Upper lobe of left lung (tissue), 6 donors: Measurements from ENCODE around the gene SPRY1. TPM values are rescaled to one million over a fixed set of nuclear protein-coding genes. Genes with fewer than 3 reads are reported as not detected.

ENCODE experiments used
- ATAC-seq, 2 donors: fragments of 200-7000 bp; cut with Tn5 transposase; one replicate each; pipeline ENCODE4 v1.9.1; 2022; ENCODE audit warnings: mild to moderate bottlenecking in 2 of 2, moderate library complexity in 2 of 2; ENCODE audit not compliant: low FRiP score in 2 of 2
- DNase-seq, 2 donors: peaks; one replicate each; pipeline ENCODE4 v3.0.0-alpha.2; 2019 to 2020
- H3K27ac ChIP-seq, 4 donors: fragments of 200-600 bp; sonication (generic); one replicate each; pipeline ENCODE4 v1.5.1; 2016 to 2019
- H3K27me3 ChIP-seq, 4 donors: fragments of 200-600 bp; sonication (generic); one replicate each; pipeline ENCODE4 v1.5.1; 2017 to 2019
- H3K36me3 ChIP-seq, 4 donors: fragments of 200-600 bp; sonication (generic); one replicate each; pipeline ENCODE4 v1.5.1; 2016 to 2019
- H3K4me1 ChIP-seq, 4 donors: fragments of 200-600 bp; sonication (generic); one replicate each; pipeline ENCODE4 v1.5.1; 2018 to 2019
- H3K4me3 ChIP-seq, 4 donors: fragments of 200-600 bp; sonication (generic); one replicate each; pipeline ENCODE4 v1.5.1; 2017 to 2019; ENCODE audit warnings: mild to moderate bottlenecking in 2 of 4, moderate library complexity in 1 of 4
- H3K9me3 ChIP-seq, 4 donors: fragments of 200-600 bp; sonication (generic); one replicate each; pipeline ENCODE4 v1.5.1; 2018 to 2019
- EP300 ChIP-seq, 4 donors: sonication (generic); formaldehyde crosslinking; IDR thresholded peaks; one replicate each; pipeline ENCODE4 v1.5.1; 2017; ENCODE audit warnings: antibody characterized with exemption in 4 of 4, control low read depth in 2 of 4
- POLR2A ChIP-seq, 4 donors: fragments of 450-650 bp; IDR thresholded peaks; one replicate each; pipeline ENCODE4 v1.5.1; 2016 to 2017; ENCODE audit warnings: antibody characterized with exemption in 4 of 4, mild to moderate bottlenecking in 2 of 4
- POLR2AphosphoS5 ChIP-seq, 2 donors: sonication (generic); formaldehyde crosslinking; IDR thresholded peaks; one replicate each; pipeline ENCODE4 v1.5.1; 2017; ENCODE audit warnings: antibody characterized with exemption in 2 of 2
- WGBS, 2 donors: methylation state at CpG; one replicate each; pipeline ENCODE4 v1.1.5; 2017 to 2018; 5-methylcytosine and 5-hydroxymethylcytosine counted together
- total RNA-seq, 6 donors: library from RNA; depleted of rRNA in 4 of 6; stranded (reverse); fragments of >200 nt in 4 of 6; gene quantifications; one replicate each; pipeline versions ENCODE4 v1.1.0 to v1.2.1, GENCODE V29; 2016 to 2021
- TF ChIP-seq, protein P1 (sequence below), 6 experiments: fragments of 450-650 bp in 4 of 6; fragments of 200-600 bp in 2 of 6; sonication (generic) in 2 of 6; IDR thresholded peaks; one replicate each; pipeline ENCODE4 v1.5.1; 2016 to 2019; ENCODE audit warnings: antibody characterized with exemption in 6 of 6
- donor health status: DM: no; HTN: no; CAD: no; lungs with moderate emphysema.
- donor health status: DM: no; HTN: yes; CAD: no; lungs with severe emphysema.

SPRY1 gene
- total RNA-seq, 6 donors from 2014 or later: 56.7 to 149 (median 97.4) TPM

DNA sequence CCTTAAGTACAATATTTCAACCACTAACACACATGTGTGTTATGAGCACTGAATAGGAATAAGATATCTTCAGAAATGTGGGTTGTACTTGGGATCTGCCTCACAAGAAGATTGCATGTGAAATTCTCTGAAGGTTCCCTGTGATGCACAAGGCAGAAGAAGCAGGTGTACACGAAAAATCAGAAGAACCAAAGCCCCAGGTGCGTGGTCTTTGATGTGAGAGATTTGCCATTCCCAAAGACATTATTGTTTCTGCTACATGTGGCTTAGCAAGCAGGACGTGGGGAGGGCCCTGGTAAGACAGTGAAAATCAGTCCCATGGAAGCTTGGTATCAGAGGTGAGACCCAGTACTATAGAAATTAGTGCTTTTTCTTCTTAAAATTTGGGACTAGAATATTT lies 13.0 kb upstream of the SPRY1 start:
- Histone ChIP-seq H3K36me3 (no peaks in the 10 kb centered on the region), H3K4me3 (no peak overlapping the region), H3K27me3 (no peaks in the 10 kb centered on the region), H3K9me3 (no peaks in the 10 kb centered on the region), H3K4me1 (no peaks in the 10 kb centered on the region), H3K27ac (no peak overlapping the region)
- DNase-seq (no peak), ATAC-seq (no peak)
- TF ChIP-seq EP300 (IDR thresholded peaks at IDR 0.05) (no peak), POLR2A (IDR thresholded peaks at IDR 0.05) (no peak), POLR2AphosphoS5 (IDR thresholded peaks at IDR 0.05) (no peak)
- TF ChIP-seq, protein P1, sequence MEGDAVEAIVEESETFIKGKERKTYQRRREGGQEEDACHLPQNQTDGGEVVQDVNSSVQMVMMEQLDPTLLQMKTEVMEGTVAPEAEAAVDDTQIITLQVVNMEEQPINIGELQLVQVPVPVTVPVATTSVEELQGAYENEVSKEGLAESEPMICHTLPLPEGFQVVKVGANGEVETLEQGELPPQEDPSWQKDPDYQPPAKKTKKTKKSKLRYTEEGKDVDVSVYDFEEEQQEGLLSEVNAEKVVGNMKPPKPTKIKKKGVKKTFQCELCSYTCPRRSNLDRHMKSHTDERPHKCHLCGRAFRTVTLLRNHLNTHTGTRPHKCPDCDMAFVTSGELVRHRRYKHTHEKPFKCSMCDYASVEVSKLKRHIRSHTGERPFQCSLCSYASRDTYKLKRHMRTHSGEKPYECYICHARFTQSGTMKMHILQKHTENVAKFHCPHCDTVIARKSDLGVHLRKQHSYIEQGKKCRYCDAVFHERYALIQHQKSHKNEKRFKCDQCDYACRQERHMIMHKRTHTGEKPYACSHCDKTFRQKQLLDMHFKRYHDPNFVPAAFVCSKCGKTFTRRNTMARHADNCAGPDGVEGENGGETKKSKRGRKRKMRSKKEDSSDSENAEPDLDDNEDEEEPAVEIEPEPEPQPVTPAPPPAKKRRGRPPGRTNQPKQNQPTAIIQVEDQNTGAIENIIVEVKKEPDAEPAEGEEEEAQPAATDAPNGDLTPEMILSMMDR (IDR thresholded peaks at IDR 0.05): no peak
- WGBS, 2 donors: 86 to 95% methylated on average over 3 of the region's 3 CpGs

DNA sequence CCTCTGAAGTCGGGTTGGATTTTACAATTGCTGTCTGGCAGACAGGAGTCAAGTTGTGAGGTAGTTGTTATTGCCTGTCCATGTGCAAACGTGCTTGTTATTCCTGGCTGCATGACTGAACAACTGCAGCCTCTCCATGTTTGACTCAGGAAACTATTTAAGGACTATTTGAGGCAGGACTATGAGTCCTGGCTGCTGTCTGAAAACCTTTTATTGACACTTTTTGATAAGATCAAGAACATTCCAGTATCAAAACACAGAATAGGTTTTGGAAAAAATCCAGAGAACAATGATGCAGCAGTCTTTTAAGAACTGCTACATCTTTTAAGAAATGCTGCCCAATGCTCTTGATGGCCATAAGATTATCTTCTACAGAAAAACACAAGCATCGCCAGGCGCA lies 10.0 kb upstream of the SPRY1 start:
- no peaks in the 10 kb centered on the region for H3K36me3 ChIP-seq
- 55 to 56% methylated on average over 4 of the region's 4 CpGs for WGBS, 2 donors
- DNase-seq (no peak), ATAC-seq (no peak)
- TF ChIP-seq EP300 (IDR thresholded peaks at IDR 0.05) (no peak), POLR2AphosphoS5 (IDR thresholded peaks at IDR 0.05) (no peak), POLR2A (IDR thresholded peaks at IDR 0.05) (no peak)
- TF ChIP-seq, protein P1 (IDR thresholded peaks at IDR 0.05): no peak
- H3K27me3 ChIP-seq: no peaks in the 10 kb centered on the region
- no peaks in the 10 kb centered on the region for H3K9me3 ChIP-seq
- H3K4me3 ChIP-seq: no peak overlapping the region
- H3K27ac ChIP-seq: no peak overlapping the region
- no peaks in the 10 kb centered on the region for H3K4me1 ChIP-seq

DNA sequence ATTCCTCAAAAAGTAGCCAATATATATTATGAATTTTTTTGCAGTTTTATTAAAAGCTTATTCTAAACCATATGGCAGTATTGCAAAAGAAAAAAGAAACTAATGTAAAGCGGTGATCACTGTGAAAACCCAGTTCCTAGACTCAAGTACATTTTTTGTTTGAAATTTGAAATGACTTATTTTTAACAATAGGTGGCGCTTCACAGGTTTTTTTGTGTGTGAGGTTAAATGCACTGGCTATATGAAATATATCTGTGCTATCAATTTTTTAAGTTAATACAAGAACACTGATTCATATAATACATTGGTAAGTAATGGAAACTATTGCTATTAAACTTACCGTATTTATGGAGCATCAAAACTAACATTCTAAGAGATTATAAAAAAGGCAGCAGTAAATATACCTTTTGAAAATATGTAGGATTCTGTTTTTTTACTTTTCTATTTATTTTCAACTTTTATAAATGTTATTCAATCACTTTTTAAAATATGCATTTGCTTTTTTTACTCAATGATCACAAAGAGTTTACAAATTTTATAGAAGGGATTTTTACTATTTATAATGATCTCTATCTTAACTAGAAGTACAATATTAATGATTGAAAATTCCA lies 5.6 kb upstream of the SPRY1 start:
- DNase-seq (no peak), ATAC-seq (no peak)
- Histone ChIP-seq H3K36me3 (no peaks in the 10 kb centered on the region), H3K27ac (peak overlapping the region in 1 of 4 donors; percentile 30), H3K27me3 (no peaks in the 10 kb centered on the region), H3K4me3 (no peak overlapping the region), H3K4me1 (no peaks in the 10 kb centered on the region), H3K9me3 (no peaks in the 10 kb centered on the region)
- 42 to 48% methylated on average over 3 of the region's 3 CpGs for WGBS, 2 donors
- TF ChIP-seq POLR2AphosphoS5 (IDR thresholded peaks at IDR 0.05) (no peak), EP300 (IDR thresholded peaks at IDR 0.05) (no peak), POLR2A (IDR thresholded peaks at IDR 0.05) (no peak)
- TF ChIP-seq, protein P1 (IDR thresholded peaks at IDR 0.05): peak in 3 of 6 experiments; percentile 38 to 44 (median 40)

DNA sequence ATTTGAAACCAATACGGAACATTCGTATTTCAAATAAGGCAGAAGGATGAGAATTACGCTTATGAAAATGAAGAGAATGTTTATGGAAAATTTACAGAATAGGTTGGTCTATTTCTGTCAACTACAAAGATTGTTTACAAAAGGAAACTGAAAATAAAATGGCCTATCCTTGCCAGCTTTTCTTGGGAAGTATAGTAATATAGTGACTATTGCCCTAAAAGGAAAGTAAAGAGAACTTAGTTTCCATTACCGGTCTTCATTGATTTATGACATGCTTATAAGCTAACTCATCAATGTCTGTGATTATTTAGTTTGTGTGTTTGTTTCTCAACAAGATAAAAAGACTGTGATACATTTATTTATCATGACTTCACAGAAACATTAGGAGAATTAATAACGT lies 2.9 kb upstream of the SPRY1 start:
- Histone ChIP-seq H3K27me3 (no peaks in the 10 kb centered on the region), H3K4me1 (peaks cover 0 to 8% (median 0%) of the 10 kb centered on the region in 4 donors), H3K27ac (peak overlapping the region in 2 of 4 donors; percentile 44 to 57), H3K4me3 (peak overlapping the region in 1 of 4 donors; percentile 4), H3K36me3 (no peaks in the 10 kb centered on the region), H3K9me3 (no peaks in the 10 kb centered on the region)
- no peak for DNase-seq
- TF ChIP-seq POLR2AphosphoS5 (IDR thresholded peaks at IDR 0.05) (no peak), EP300 (IDR thresholded peaks at IDR 0.05) (no peak), POLR2A (IDR thresholded peaks at IDR 0.05) (no peak)
- TF ChIP-seq, protein P1 (IDR thresholded peaks at IDR 0.05): no peak
- no peak for ATAC-seq
- 50 to 62% methylated on average over 5 of the region's 5 CpGs for WGBS, 2 donors
